ENCODE results near the gene NCBP2.

Gene NCBP2

GRCh38 chr3:196936288-196936687 lies 6.0 kb downstream of the NCBP2 start:
- DNase-seq: no peak

GRCh38 chr3:196932600-196932999 lies 9.7 kb downstream of the NCBP2 start:
- no peak for DNase-seq

GRCh38 chr3:196931828-196932587 lies 10.3 kb downstream of the NCBP2 start:
- no peak for DNase-seq

DNA sequence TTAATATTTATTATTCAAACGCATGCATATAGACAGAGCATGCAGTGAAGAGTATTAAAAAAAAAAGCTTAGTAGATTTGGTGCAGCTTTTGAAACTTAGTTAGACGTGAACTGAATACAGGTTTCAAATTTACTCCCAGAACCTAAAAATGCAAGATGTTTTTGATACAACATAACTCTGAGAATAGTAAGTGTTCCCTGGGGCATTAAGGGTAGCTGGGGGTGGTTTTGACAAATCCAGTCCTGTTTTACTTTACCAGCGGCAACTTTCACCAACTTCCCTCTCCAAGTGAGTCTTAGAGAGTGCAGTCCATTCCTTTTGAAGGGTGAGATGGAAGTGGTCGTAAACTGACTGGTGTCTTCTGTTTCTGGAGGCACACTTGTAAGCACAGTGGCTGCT lies 11.2 kb downstream of the NCBP2 start:
- no peak for DNase-seq

DNA sequence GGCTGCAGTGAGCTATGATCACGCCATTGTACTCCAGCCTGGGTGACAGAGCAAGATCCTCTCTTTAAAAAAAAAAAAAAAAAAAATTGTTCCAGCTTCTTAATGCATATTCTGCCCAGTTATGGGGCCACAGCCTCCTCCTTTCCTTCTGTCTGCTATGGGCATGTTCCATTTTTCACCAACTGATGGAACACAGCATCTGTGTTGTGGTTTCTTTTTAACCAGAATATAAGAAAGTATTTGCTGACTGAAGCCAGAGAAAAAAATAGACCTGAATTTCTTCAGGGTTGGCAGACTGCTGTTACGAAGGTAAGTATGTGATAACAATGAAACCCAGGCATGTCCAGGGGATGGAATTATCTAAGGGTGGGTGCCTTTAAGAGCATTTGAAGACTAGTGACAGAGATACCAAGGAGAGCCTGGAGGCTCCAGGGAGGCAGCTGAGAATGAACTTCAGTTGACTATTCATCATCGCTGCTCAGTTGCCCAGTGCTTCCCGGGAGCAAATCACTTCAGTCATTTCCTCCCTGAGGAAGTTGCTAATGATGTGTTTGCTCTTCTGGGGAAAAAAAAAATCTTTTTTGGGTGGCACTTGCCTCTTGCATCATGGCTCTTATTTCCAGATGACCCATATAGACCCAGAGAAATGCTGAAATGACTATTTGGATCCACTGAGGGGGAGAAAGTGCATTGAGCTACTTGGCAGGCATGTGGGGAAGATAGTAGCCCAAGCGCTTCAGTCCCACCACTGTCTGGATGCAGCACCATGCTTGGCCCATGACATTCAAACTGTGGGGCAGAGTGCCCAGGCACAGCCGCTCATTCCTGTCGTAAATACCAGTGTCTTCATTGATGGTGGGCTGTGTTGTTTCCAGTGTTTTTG lies 14.5 kb downstream of the NCBP2 start:
- DNase-seq: no peak

DNA sequence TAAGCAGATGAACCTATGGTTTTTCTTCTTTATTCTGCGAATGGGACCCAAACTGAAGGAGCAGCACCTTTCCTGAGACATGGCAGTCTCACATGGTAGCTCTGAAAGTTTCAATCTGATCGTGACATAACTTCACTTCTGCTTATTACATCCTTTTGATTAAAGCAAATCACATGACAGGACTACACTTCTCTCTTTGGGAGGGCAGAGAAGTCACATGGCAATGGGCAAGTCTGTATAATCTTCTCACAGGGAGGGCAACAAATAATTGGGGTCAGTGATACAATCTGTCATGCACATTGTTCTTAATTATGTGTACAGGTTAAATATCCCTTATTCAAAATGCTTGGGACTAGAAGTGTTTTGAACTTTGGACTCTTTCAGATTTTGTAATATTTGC lies 21.6 kb downstream of the NCBP2 start:
- no peak for DNase-seq

- DNase-seq: no peak
Observed at GRCh38 chr3:196918968-196919367, 23.4 kb downstream of the NCBP2 start.

DNA sequence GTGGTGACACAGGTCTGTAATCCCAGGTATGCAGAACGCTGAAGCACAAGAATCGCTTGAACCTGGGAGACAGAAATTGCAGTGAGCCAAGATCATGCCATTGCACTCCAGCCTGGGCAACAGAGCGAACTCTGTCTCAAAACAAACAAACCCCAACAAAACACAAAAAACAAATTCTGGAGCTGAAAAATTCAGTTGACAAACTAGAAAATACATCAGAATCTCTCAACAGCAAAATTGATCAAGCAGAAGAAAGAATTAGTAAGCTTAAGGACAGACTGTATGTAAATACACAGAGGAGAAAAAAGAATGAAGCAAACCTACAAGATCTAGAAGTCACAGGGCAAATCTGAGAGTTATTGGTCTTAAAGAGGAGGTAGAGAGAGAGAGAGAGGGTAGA lies 25.3 kb downstream of the NCBP2 start:
- DNase-seq: no peak

DNA sequence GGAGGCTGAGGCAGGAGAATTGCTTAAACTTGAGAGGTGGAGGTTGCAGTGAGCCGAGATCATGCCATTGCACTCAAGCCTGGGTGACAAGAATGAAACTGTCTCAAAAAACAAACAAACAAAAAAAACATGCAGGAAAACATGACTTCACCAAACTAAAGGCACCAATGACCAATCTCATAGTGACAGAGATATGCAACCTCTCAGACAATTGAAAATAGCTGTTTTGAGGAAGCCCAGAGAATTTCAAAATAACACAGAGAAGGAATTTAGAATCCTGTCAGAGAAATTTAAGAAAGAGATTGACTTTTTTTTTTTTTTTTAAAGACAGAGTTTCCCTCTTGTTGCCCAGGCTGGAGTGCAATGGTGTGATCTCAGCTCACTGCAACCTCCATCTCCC lies 26.1 kb downstream of the NCBP2 start:
- no peak for DNase-seq

DNA sequence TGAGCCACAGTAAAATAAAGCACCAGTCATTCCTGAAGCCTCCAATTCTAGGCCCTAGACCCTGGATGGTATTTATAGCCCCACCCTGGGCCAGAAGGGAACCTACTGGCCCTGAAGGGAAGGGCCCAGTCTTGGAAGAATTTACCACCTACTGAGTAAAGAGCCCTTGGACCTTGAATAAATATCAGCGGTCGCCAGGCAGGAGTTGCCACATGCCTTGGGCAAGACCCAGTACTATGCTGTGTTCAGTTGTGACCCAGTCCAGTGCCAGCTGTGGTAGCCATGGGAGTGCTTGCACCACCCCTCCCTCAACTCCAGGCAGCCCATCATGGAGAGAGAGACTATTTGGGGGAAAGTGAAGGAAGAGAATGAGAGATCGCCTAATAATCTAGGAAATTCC lies 27.0 kb downstream of the NCBP2 start:
- no peak for DNase-seq

DNA sequence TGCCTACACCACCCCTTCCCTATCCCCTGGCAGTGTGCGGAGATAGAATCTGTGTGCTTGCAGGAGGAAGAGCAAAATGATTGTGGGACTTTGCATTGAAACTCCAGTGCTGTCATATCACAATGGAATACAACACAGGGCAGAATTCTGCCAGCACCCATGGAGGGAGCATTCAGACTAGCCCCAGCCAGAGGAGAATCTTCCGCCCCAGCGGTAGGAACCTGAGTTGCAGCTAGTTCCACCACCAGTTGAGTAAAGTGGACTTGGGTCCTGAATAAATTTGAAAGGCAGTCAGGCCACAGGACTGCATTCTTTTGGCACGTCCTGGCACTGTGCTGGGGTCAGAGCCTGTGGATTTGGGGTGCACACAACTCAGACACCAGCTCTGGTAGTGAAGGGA lies 27.5 kb downstream of the NCBP2 start:
- no peak for DNase-seq

DNA sequence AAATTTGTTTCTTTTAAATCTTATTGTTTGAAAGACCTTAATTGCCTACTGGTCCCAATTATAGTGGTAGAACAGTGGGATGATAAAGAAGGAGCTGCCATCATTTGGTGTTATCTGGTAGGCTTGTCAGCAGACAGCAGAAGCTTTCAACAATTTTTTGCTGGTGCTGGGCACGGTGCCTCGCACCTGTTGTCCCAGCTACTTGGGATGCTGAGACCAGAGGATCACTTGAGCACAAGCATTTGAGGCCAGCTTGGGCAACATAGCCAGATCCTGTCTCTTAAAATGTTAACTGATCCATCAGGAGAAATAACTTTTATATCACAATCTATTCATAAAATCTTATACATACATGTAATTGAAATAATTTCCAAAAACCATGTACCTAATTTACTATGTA lies 38.6 kb downstream of the NCBP2 start:
- DNase-seq: no peak

GRCh38 chr3:196902296-196902695 lies 40.0 kb downstream of the NCBP2 start:
- DNase-seq: no peak

DNA sequence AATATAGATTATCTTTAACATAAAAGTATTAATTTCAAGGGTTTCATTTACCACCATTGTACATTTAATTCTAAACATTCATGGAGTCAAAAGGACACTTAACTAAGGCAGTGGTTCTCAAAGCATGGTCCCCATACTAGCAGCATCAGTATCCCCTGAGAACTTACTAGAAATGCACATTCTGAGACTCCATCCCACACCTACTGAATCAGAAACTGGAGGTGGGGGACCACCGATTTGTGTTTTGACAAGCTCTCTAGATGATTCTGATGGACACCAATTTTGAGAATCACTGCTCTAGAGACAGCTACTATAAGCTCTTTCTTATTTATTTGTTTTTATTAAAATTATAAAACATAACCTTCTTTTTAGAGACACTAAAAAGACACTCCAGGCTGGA lies 40.6 kb downstream of the NCBP2 start:
- no peak for DNase-seq

DNA sequence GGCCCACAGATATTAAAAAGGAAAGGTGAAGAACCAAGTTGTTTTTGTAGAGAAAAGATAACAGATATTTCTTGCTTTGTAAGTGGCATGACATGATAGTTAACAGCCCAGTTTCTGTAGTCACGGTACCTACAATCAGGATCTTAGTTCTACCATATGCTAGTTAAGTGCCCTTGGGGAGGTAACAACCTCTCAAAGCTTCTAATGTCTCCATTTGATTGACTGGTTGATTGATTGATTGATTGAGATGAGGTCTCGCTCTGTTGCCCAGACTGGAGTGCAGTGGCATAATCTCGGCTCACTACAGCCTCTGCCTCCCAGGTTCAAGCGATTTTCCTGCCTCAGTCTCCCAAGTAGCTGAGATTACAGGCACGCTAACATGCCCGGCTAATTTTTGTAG lies 46.1 kb downstream of the NCBP2 start:
- DNase-seq: no peak

- DNase-seq: no peak
Observed at GRCh38 chr3:196894557-196895295, 47.6 kb downstream of the NCBP2 start.

DNA sequence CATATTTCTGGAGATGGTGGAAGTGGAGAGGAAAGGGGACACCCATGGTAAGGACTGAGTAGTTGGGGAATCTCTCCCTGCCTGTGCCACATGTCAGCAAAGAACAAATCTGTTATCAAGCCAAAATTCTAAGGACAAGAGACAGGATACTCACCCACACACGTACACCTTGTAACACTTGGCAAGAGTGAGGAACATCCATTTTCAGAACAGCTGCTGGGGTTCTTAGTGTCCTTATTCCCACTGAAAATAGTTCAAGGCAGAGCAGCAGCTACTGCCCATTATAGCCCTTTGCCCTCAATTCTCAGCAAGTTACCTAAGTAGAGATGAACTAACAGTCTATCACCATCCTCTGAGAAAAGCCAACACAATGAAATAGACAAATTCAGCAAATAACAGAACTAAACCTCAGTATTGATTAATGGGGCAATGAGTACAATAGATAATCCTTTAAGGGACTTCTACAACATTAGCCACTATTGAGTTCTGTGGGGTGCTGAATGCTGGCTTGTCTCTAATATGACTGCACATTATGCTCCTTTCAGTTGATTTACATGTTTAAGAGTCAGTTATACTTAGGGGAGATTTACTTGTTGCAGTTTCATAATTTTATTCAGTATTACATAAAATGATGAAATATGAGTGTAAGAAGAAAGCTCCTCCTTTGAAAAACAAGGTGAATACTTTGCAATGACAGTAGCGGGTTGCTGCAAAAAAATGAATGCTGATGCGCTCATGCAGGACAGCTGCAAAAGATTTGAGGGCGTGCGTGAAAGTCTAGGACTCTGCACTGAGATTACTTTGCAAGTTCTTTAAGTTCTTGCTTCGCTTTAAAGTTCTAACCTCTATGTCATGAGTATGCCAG lies 52.3 kb downstream of the NCBP2 start:
- no peak for DNase-seq

- DNase-seq: no peak
Observed at GRCh38 chr3:196886144-196886543, 56.2 kb downstream of the NCBP2 start.
